Measurements from ENCODE around the gene FOXD4L6. TPM values are rescaled to one million over a fixed set of nuclear protein-coding genes. Genes with fewer than 3 reads are reported as not detected.
"Not testable (repeated sequence)": the region's sequence is repeated elsewhere in the genome, so short reads cannot be mapped to it uniquely, and the experiment has no call there.

Gene FOXD4L6
- total and polyA plus RNA-seq, 7 donors = 0.03 to 0.04 TPM; not detected in 5

DNA sequence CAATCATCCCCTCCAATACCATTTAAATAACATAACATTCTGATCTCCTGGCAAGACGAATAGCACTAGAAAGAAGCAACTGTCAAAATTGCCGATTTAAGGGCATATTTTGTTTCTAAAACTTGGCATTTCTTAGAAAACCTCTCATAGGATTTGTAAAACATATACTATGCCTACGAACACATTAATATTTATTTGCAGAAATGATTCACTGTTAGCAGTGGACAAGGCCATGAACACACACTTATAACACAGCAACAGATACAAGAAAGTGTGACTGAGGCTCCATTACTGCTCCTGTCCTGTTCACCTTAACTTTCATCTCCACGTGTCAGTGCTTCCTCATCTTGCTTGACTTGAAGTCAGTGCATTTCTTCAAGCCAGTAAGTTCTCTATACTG is 46.1 kb downstream of the FOXD4L6 start:
- H3K4me3 ChIP-seq; DNase-seq; H3K9me3 ChIP-seq; ATAC-seq; H3K36me3 ChIP-seq (ENCODE audit: insufficient read depth in 1 of 2, low read depth in 1 of 2); intact Hi-C loops (cut with DNase I); H3K4me1 ChIP-seq; H3K27ac ChIP-seq; H3K27me3 ChIP-seq (ENCODE audit: insufficient read depth in 3 of 3, low read length in 2 of 3): not testable (repeated sequence)
- 53 to 70% (median 60%) methylated on average over 4 of the region's 4 CpGs for WGBS, 3 donors

DNA sequence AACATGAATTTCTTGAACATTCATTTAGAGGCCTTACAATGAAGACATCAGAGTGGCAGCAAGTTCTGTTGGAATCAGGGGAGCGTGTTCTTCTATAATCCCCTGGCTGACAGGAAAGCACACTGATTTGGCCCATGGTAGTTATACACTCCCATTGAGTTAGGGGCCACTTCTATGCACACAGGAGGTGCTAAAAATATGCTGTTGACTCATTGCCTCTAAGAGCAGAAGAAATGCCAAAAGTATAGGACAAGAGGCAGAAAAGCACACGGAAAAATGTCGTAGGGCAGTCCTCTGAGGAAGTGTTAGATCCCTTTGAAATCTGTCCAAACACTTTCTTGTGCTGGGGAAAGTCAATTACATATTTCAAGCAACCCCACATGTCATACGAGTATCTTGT is 49.0 kb downstream of the FOXD4L6 start:
- DNase-seq; H3K27me3 ChIP-seq (ENCODE audit: insufficient read depth in 3 of 3, low read length in 2 of 3); ATAC-seq; H3K9me3 ChIP-seq; H3K4me3 ChIP-seq; H3K27ac ChIP-seq; intact Hi-C loops (cut with DNase I); H3K4me1 ChIP-seq; H3K36me3 ChIP-seq (ENCODE audit: insufficient read depth in 1 of 2, low read depth in 1 of 2): not testable (repeated sequence)
- WGBS, 3 donors = 62 to 77% (median 67%) methylated on average over 4 of the region's 4 CpGs

DNA sequence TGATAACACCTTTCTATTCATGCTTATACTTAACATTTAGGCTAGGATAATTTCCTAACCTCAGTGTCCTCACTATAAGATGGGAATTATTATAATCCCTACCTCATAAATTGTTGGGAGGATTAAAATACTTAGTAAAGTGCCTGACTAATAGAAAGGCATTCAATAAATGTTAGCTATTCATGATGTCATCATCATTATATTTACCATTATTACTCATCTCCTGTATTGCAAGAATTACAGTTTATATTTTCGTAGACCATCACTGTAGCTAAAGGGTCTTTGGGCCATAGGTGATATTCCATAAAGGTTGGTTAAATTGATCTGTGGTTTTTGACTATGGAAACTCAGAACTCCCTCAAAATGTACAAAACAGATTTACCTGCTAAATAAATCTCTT is 50.9 kb downstream of the FOXD4L6 start:
- H3K4me3 ChIP-seq; H3K4me1 ChIP-seq; H3K27ac ChIP-seq; H3K9me3 ChIP-seq; intact Hi-C loops (cut with DNase I); H3K36me3 ChIP-seq (ENCODE audit: insufficient read depth in 1 of 2, low read depth in 1 of 2); DNase-seq; ATAC-seq; H3K27me3 ChIP-seq (ENCODE audit: insufficient read depth in 3 of 3, low read length in 2 of 3): not testable (repeated sequence)
- WGBS, 3 donors = 58 to 90% (median 79%) methylated on average over 1 of the region's 1 CpG

Other genes starting within 250 kb of the FOXD4L6 start
- gene ZNG1F, start 60.6 kb upstream of the FOXD4L6 start, total RNA-seq = 1 to 10 TPM in 3 of 4 donors, under 1 TPM in 1; 0.32 to 1.9 (median 1.6) TPM
- gene ZNG1F, start 60.6 kb upstream of the FOXD4L6 start, polyA plus RNA-seq = 1 to 10 TPM; 3.5 to 3.8 (median 3.7) TPM

Measured in psoas muscle (tissue), 8 donors.